Kidney epithelial cell (primary cell): ENCODE results near the gene RNF4. TPM values are rescaled to one million over a fixed set of nuclear protein-coding genes. Genes with fewer than 3 reads are reported as not detected.

Source experiments
- DNase-seq: peaks from one replicate; pipeline ENCODE4 v3.0.0-alpha.2; 2010; ENCODE audit warnings: low read depth
- H3K27me3 ChIP-seq: 2 replicates; pipeline ENCODE4 v1.6.0; 2011; ENCODE audit warnings: low read length; ENCODE audit not compliant: control insufficient read depth, insufficient read depth
- H3K36me3 ChIP-seq: 2 replicates; pipeline ENCODE4 v1.5.1; 2011; ENCODE audit warnings: low read length; ENCODE audit not compliant: control insufficient read depth, insufficient read depth
- H3K4me3 ChIP-seq: 2 replicates; pipeline ENCODE4 v1.5.1; 2011; ENCODE audit warnings: low read depth, mild to moderate bottlenecking, control low read depth, low read length
- total RNA-seq: library from RNA; depleted of rRNA; stranded (reverse); fragments of >200 nt; gene quantifications from 2 replicates; pipeline ENCODE4 v1.2.3, GENCODE V29; 2015
- TF ChIP-seq, protein P1 (sequence below): IDR thresholded peaks from 2 replicates; pipeline ENCODE4 v1.5.1; 2011; ENCODE audit warnings: mild to moderate bottlenecking, moderate library complexity, low read length, control low read depth, inconsistent platforms; ENCODE audit not compliant: insufficient read depth, poor library complexity, severe bottlenecking

Gene RNF4
- total RNA-seq, 1 donor from 2014 or later = 88.7 TPM

DNA sequence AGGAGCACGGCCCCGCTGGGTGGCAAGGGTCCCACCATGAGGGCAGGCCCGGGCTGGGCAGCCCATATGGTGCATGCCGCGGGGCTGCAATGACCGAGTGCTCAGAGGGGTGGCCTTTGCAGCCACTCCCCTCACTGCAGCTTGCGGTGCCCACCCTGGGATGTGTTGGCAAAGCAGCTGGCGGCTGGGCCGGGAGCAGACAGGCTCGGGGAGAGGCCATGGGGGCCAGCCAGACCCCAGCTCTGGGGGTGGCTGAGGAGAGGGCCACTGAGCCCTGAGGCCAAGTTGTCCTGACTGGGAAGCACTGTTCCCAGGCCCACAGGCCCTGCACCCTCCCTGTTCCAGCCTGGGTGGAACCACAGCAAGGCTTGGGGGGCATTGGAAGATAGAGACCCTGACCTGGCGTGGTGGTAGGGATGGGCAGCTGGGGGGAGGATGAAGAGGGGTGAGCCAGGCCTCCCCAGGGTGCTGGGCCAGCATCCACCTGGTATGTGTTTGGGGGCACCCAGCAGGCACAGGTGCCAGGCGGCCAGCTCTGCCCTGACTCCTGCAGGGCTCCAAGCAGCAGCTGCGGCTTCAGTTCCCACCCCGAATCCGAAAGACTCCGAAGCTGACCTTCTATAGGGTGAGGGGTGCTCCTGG, 18.4 kb upstream of the RNF4 start:
- no peak overlapping the region for H3K4me3 ChIP-seq
- TF ChIP-seq, protein P1, sequence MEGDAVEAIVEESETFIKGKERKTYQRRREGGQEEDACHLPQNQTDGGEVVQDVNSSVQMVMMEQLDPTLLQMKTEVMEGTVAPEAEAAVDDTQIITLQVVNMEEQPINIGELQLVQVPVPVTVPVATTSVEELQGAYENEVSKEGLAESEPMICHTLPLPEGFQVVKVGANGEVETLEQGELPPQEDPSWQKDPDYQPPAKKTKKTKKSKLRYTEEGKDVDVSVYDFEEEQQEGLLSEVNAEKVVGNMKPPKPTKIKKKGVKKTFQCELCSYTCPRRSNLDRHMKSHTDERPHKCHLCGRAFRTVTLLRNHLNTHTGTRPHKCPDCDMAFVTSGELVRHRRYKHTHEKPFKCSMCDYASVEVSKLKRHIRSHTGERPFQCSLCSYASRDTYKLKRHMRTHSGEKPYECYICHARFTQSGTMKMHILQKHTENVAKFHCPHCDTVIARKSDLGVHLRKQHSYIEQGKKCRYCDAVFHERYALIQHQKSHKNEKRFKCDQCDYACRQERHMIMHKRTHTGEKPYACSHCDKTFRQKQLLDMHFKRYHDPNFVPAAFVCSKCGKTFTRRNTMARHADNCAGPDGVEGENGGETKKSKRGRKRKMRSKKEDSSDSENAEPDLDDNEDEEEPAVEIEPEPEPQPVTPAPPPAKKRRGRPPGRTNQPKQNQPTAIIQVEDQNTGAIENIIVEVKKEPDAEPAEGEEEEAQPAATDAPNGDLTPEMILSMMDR = no peak
- H3K36me3 ChIP-seq = no peaks in the 10 kb centered on the region
- peaks cover 6% of the 10 kb centered on the region for H3K27me3 ChIP-seq
- DNase-seq = no peak

DNA sequence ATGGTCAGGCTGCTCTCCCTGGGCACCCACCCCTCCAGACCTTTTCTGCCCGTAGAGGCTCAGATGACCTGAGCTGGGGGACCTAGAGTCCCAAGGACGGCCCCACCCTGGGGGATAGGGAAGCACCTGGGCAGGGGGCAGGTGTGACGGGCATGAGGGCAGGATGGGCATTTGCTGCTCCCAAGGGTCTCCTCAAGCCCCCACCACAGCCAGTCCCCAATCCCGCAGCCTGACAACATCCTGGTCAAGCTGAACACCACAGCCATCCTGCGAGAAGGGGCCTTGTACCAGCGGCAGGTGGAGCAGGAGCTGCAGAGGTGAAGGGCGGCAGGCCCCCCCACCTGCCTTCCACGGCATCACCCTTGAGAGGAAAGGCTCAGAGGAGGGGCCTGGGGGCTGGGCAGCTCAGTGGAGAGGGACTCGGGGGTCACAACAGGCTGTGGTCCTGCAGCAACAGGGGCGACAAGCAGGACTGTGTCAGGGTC, 17.8 kb upstream of the RNF4 start:
- no peak for DNase-seq
- Histone ChIP-seq H3K4me3 (no peak overlapping the region), H3K27me3 (peaks cover 6% of the 10 kb centered on the region), H3K36me3 (no peaks in the 10 kb centered on the region)
- TF ChIP-seq, protein P1 = no peak

DNA sequence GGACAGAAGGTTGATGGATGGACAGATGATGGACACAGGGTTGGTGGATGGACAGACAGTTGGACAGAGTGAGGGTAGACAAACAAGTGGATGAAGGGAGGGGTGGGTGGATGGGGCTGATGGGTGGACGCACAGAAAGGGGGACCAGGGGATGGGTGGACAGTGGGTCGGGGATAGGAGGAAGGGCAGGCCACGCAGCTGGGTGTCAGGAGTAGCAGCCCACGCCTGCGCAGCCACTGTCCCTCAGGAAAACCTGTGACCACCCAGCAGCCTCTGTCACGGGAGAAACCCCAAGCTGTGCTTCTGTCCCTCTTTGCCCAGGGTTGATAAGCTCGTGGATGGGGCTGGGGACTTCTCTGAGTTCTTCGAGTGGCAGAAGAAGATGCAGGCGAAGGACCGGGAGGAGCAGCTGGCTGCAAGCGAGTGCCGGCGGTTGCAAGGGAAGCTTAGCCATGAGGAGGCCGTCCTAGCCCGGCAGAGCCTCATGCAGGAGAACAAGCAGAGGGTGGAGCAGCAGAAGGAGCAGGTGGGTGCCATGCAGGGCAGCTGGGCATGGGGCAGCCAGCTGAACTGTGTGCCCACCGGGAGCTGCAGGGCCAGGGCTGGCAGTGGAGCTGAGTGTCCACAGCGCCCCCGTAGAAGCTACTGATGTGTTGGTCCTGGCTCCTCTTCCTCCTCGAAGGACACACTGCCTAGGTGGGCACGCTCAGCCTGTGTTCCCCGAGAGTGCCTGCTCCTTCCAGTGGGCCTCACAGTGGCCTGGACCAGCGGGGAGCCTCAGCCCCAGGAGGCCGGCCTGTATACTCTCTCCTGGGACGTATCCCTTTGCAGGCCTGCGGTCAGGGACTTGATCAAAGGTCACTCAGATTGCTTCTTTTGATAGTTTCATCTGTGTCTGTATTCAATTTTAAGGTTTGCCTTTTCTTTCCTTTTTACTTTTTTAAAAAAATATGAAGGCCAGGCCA, 16.8 kb upstream of the RNF4 start:
- no peak for DNase-seq
- peaks cover 6% of the 10 kb centered on the region for H3K27me3 ChIP-seq
- TF ChIP-seq, protein P1 = no peak
- no peaks in the 10 kb centered on the region for H3K36me3 ChIP-seq
- H3K4me3 ChIP-seq = no peak overlapping the region

DNA sequence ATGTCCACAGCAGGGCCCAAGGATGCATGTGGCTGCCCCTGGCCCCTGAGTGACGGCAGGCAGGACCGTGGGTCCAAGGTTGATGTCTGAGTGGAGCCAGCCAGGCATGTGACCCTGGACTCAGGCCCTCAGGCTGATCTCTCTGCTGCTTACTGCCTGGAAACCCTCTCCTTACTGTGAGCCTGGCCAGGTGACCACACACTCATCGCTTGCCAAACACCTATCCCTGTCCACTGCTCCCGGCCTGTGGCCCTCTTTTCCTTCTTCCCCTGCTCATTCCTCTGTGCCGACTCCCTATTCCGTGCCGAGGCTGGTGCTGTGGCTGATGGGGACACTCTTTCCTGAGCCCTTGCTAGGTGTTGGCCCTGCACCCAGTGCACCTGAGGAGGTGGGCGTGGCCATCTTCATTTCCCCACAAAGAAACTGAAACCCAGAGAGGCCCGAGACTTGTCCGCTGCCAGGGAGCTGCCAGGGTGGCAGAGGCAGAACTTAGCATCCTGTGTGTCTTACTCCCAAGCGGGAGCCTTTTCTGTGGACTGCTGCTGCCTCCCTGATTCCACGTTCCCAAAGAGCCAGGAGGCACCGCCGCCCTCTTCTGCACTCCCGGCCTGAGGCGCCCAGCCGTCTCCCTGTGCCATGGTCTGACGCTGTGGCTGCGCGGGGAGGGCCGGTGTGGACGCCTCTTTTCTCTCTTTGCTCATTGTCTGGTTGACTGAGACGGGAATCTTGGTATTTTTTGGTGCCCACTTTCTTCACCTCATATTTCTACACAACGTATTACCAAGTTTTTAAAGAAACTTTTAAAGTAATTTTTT, 11.2 kb upstream of the RNF4 start:
- Histone ChIP-seq H3K36me3 (no peaks in the 10 kb centered on the region), H3K27me3 (peaks cover 20% of the 10 kb centered on the region), H3K4me3 (no peak overlapping the region)
- TF ChIP-seq, protein P1 = no peak
- no peak for DNase-seq

DNA sequence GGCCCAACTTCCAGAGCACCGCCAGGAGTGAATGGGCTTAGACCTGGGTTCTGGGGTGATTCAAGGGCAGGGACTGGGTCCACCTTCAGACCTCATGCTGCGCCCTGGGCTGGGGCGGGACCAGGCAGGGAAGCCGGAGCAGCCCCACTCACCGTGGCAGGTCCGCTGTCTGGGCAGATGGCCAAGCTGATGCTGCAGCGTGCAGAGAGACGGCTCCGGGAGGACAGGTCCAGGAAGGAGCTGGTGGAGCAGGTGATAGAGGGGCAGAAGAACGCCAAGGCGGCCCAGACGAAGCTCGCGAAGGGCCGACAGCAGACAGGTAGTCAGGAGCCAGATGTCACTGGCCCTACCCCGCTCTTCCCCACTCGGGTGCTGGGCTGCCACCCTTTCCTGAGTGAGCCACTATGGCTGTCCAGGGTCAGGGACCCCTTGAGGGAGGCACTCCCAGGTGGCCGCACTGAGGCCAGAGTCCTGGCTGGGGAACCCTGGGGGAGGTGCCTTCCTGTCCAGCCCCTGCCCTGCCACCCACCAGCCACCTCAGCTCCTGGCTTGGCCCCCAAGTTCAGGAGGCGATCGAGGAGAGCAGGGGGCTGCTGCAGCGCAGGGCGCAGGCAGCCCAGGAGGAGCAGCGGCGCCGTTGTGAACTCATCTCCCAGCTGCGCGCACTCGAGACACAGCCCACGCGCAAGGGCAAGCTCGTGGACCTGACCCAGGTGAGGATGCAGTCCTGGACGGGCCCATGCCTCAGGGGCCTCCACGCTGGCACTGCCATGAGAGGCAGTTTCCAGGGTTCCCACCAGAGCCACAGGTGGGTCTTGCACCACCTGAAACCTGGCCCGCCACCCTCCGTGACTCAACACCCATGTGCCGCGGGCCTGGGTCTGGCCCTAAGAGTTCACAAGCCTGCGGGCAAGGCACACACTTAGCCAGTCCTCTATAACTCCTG, 10.1 kb upstream of the RNF4 start:
- Histone ChIP-seq H3K4me3 (no peak overlapping the region), H3K27me3 (peaks cover 20% of the 10 kb centered on the region), H3K36me3 (no peaks in the 10 kb centered on the region)
- TF ChIP-seq, protein P1 = no peak
- no peak for DNase-seq
